Erythroblast (primary cell): ENCODE results near the gene SOD3.

Experiments used
- GATA1 ChIP-seq: IDR thresholded peaks from 2 replicates; pipeline ENCODE4 v1.6.1; 2011; ENCODE audit warnings: low read depth, mild to moderate bottlenecking, control low read depth, low read length, moderate library complexity
- POLR2A ChIP-seq: IDR thresholded peaks from 2 replicates; pipeline ENCODE4 v1.6.1; 2011; ENCODE audit warnings: mild to moderate bottlenecking, low read length

DNA sequence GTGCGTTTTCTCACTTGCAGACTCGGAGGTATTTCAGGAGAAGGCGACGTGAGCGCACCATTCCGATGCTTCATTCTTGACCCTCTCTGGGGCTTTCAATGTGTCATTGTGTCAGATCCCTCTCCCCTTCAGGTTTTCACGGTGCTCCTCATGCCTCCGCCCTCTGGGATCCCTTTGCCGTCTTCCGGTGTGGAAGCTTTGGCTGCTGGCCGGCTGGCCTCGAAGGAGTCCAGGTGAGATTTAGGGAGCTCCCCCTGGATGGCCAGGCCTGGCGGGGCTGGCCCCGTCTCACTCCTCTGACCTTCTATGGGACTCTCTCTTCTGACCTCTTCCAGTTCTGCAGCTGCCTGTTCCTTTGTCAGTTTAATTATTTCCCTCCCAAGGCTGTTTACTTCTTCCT is 12.9 kb downstream of the SOD3 start:
- TF ChIP-seq GATA1 (no peak), POLR2A (no peak)
